Spinal cord (tissue), 10 donors: Measurements from ENCODE around the gene ARHGAP5. TPM values are rescaled to one million over a fixed set of nuclear protein-coding genes. Genes with fewer than 3 reads are reported as not detected.
"Not testable (repeated sequence)": the region's sequence is repeated elsewhere in the genome, so short reads cannot be mapped to it uniquely, and the experiment has no call there.

Source experiments
- DNase-seq, 6 donors: peaks; one replicate each; pipeline versions ENCODE4 v3.0.0 to v3.0.0-alpha.2; 2013 to 2015; ENCODE audit warnings: low spot score in 6 of 6, low read depth in 4 of 6
- H3K27ac ChIP-seq: one replicate; pipeline ENCODE4 v1.5.1; 2013; ENCODE audit warnings: low read depth, low read length, control low read depth
- H3K27me3 ChIP-seq: one replicate; pipeline ENCODE4 v1.6.1; 2013; ENCODE audit warnings: low read length; ENCODE audit not compliant: control insufficient read depth, insufficient read depth
- H3K36me3 ChIP-seq: one replicate; pipeline ENCODE4 v1.6.1; 2013; ENCODE audit warnings: low read length; ENCODE audit not compliant: control insufficient read depth, insufficient read depth
- H3K4me1 ChIP-seq: one replicate; pipeline ENCODE4 v1.6.1; 2013; ENCODE audit warnings: low read length; ENCODE audit not compliant: control insufficient read depth, insufficient read depth
- H3K4me3 ChIP-seq: one replicate; pipeline ENCODE4 v1.5.1; 2013; ENCODE audit warnings: low read depth, low read length, control low read depth
- H3K9me3 ChIP-seq: one replicate; pipeline ENCODE4 v1.6.1; 2013; ENCODE audit warnings: low read length; ENCODE audit not compliant: control insufficient read depth, insufficient read depth
- WGBS: methylation state at CpG from one replicate; pipeline ENCODE4 v1.1.5; 2013; ENCODE audit warnings: missing lambda C conversion rate; ENCODE audit not compliant: insufficient coverage; 5-methylcytosine and 5-hydroxymethylcytosine counted together
- polyA plus RNA-seq, 2 donors: library from polyadenylated mRNA; unstranded; fragments of 120-200 nt; gene quantifications; one replicate each; pipeline ENCODE4 v1.2.1, GENCODE V29; 2013; ENCODE audit not compliant: insufficient read length in 2 of 2
- total RNA-seq, 2 donors: library from RNA; depleted of rRNA in 1 of 2; stranded (reverse); fragments of 120-200 nt in 1 of 2; fragments of >200 nt in 1 of 2; gene quantifications; one replicate each; pipeline versions ENCODE4 v1.2.3 to v1.2.4, GENCODE V29; 2013 to 2014
- donor health status: healthy.

Gene ARHGAP5
- total and polyA plus RNA-seq, 4 donors = 60.2 to 306 (median 149) TPM

DNA sequence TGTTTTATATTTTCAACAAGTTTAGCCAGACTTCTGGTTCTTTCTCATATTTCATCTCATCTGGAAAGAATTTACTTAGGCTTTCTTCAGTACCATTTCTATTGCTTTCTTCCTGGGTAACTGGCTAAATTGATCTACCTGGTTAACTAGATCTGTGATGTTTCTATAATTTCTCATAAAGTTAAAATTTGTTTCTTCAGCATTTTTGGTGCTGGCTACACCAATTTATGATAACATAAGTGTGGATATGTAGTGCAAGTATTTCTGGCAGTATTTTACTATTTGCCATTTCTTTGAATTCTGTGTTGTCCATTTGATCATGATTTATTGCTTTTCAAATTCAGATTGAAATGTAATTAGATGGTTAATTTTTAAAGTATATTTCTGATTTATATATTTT lies 25.9 kb downstream of the ARHGAP5 start:
- H3K4me3 ChIP-seq = no peak overlapping the region
- no peak overlapping the region for H3K27ac ChIP-seq
- H3K4me1 ChIP-seq = no peaks in the 10 kb centered on the region
- no peaks in the 10 kb centered on the region for H3K36me3 ChIP-seq
- no peaks in the 10 kb centered on the region for H3K27me3 ChIP-seq
- H3K9me3 ChIP-seq = no peaks in the 10 kb centered on the region
- DNase-seq = no peak

GRCh38 chr14:32104308-32104707 lies 27.2 kb downstream of the ARHGAP5 start:
- no peaks in the 10 kb centered on the region for H3K36me3 ChIP-seq
- no peak for DNase-seq
- no peak overlapping the region for H3K4me3 ChIP-seq
- no peaks in the 10 kb centered on the region for H3K27me3 ChIP-seq
- H3K9me3 ChIP-seq = no peaks in the 10 kb centered on the region
- H3K27ac ChIP-seq = no peak overlapping the region
- WGBS = no CpG with 5 or more reads among the region's 1 CpG
- H3K4me1 ChIP-seq = no peaks in the 10 kb centered on the region

DNA sequence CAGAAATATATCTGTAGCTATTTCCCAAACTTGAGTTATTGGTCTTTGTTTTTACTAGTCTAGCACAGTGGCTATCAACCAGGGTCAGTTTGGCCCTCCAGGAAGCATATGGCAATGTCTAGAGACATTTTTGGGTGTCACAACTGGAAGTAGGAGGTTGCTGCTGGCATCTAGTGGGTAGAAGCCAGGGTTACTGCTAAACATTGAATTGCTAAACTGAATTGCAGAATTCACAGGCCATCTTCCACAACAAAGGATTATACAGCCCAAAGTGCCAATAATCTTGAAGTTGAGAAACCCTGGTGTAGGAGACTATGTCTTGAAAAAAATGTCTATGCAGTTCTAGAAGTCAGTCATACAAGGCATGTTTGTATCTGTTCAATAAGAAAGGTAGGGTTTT lies 27.7 kb downstream of the ARHGAP5 start:
- no peaks in the 10 kb centered on the region for H3K36me3 ChIP-seq
- H3K27ac ChIP-seq = no peak overlapping the region
- no peaks in the 10 kb centered on the region for H3K27me3 ChIP-seq
- H3K4me1 ChIP-seq = no peaks in the 10 kb centered on the region
- no peaks in the 10 kb centered on the region for H3K9me3 ChIP-seq
- DNase-seq = no peak
- H3K4me3 ChIP-seq = no peak overlapping the region

GRCh38 chr14:32109676-32110547 lies 32.8 kb downstream of the ARHGAP5 start:
- Histone ChIP-seq H3K27me3 (no peaks in the 10 kb centered on the region), H3K4me3 (no peak overlapping the region), H3K36me3 (no peaks in the 10 kb centered on the region), H3K4me1 (no peaks in the 10 kb centered on the region), H3K9me3 (no peaks in the 10 kb centered on the region), H3K27ac (no peak overlapping the region)
- WGBS = 95% methylated on average over 3 of the region's 7 CpGs
- no peak for DNase-seq

GRCh38 chr14:32110548-32110896 lies 33.4 kb downstream of the ARHGAP5 start:
- no peaks in the 10 kb centered on the region for H3K9me3 ChIP-seq
- no peak overlapping the region for H3K27ac ChIP-seq
- DNase-seq = no peak
- H3K27me3 ChIP-seq = no peaks in the 10 kb centered on the region
- no peaks in the 10 kb centered on the region for H3K36me3 ChIP-seq
- 91% methylated on average over 2 of the region's 2 CpGs for WGBS
- H3K4me3 ChIP-seq = no peak overlapping the region
- H3K4me1 ChIP-seq = no peaks in the 10 kb centered on the region

GRCh38 chr14:32121536-32121935 lies 44.4 kb downstream of the ARHGAP5 start:
- no peaks in the 10 kb centered on the region for H3K36me3 ChIP-seq

GRCh38 chr14:32121948-32122347 lies 44.8 kb downstream of the ARHGAP5 start:
- H3K27me3 ChIP-seq = no peaks in the 10 kb centered on the region
- no CpG with 5 or more reads among the region's 1 CpG for WGBS
- no peak overlapping the region for H3K27ac ChIP-seq
- H3K36me3 ChIP-seq = no peaks in the 10 kb centered on the region
- H3K9me3 ChIP-seq = no peaks in the 10 kb centered on the region
- H3K4me1 ChIP-seq = no peaks in the 10 kb centered on the region
- H3K4me3 ChIP-seq = no peak overlapping the region
- no peak for DNase-seq

More at GRCh38 chr14:32121536-32121935, 44.4 kb downstream of the ARHGAP5 start:
- Histone ChIP-seq H3K4me1 (no peaks in the 10 kb centered on the region), H3K9me3 (no peaks in the 10 kb centered on the region), H3K4me3 (no peak overlapping the region), H3K27me3 (no peaks in the 10 kb centered on the region), H3K27ac (no peak overlapping the region)
- no peak for DNase-seq

DNA sequence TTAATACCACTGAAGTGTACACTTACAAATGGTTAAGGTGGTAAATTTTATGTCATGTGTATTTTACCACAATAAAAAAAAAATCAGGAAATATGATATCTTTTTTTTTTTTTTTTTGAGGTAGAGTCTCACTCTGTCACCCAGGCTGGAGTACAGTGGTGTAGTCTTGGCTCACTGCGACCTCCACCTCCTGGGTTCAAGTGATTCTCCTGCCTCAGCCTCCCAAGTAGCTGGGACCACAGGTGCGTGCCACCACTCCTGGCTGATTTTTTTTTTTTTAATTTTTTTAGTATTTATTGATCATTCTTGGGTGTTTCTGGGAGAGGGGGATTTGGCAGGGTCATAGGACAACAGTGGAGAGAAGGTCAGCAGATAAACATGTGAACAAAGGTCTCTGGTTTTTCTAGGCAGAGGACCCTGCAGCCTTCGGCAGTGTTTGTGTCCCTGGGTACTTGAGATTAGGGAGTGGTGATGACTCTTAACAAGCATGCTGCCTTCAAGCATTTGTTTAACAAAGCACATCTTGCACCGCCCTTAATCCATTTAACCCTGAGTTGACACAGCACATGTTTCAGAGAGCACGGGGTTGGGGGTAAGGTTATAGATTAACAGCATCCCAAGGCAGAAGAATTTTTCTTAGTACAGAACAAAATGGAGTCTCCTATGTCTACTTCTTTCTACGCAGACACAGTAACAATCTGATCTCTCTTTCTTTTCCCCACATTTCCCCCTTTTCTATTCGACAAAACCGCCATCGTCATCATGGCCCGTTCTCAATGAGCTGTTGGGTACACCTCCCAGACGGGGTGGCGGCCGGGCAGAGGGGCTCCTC lies 50.0 kb downstream of the ARHGAP5 start:
- H3K27me3 ChIP-seq = not testable (repeated sequence)
- WGBS = no CpG with 5 or more reads among the region's 13 CpGs

GRCh38 chr14:32127731-32128654 lies 50.9 kb downstream of the ARHGAP5 start:
- WGBS = 97% methylated on average over 49 of the region's 57 CpGs
- not testable (repeated sequence) for H3K4me1 ChIP-seq, H3K27me3 ChIP-seq, H3K27ac ChIP-seq, DNase-seq, H3K4me3 ChIP-seq, H3K9me3 ChIP-seq
- H3K36me3 ChIP-seq = peaks cover 11% of the 10 kb centered on the region

More for the DNA sequence above, 50.0 kb downstream of the ARHGAP5 start:
- H3K4me1 ChIP-seq, H3K27ac ChIP-seq, H3K9me3 ChIP-seq, H3K4me3 ChIP-seq, DNase-seq: not testable (repeated sequence)
- peaks cover 11% of the 10 kb centered on the region for H3K36me3 ChIP-seq
